Measurements from ENCODE around the gene OVCH2. TPM values are rescaled to one million over a fixed set of nuclear protein-coding genes. Genes with fewer than 3 reads are reported as not detected.

The OVCH2 gene
- polyA plus RNA-seq, 1 donor from 2014 or later = not detected

DNA sequence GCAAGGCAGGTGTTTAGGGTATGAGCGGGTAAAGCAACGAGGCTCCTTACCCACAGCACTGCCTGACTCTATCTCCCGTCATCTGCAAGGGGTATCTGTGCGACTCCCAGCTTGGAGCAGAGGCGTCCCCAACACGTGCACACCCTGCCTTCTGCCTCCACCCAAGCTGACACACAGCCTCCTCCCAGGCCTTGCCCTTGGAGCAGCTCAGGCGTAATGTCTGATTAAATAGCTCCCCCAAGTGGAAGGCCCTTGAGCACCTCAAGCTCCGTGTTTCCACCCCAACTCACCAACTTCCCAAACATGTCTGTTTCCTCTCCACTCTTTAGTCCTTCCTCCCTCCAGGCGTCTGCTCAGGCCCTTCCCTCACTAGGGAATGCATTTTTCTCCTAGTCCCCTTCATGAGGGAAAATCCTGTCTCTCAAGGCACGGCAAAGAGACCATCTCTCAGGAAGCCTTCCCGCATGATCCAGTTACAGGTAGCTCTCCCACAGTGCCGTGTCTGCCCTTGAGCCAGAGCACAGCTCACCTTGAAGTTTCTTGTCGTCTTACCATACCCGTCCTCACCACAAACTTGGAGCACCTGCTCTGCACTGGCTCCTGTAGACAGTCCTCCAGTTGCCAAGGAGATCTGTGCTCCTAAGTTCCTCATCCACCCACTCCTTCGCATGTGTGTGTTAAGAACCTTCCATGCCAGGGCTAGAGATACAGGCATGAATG lies 48.8 kb downstream of the OVCH2 start:
- no peaks in the 10 kb centered on the region for H4K20me1 ChIP-seq (ENCODE audit: insufficient read depth)
- no peaks in the 10 kb centered on the region for H3K36me3 ChIP-seq (ENCODE audit: insufficient read depth, low read length)
- no peaks in the 10 kb centered on the region for H3K79me2 ChIP-seq (replicated peaks; ENCODE audit: insufficient read depth, low read length)
- no peak overlapping the region for H3K4me3 ChIP-seq (ENCODE audit: low read length)
- no peaks in the 10 kb centered on the region for H3K27me3 ChIP-seq (ENCODE audit: insufficient read depth, low read depth, low read length)
- no peak overlapping the region for H3K4me2 ChIP-seq (ENCODE audit: low read length)
- H3K27ac ChIP-seq (ENCODE audit: low read length) = no peak overlapping the region
- no peak overlapping the region for H3K9ac ChIP-seq (ENCODE audit: low read length)
- no peaks in the 10 kb centered on the region for H3F3A ChIP-seq (ENCODE audit: insufficient read depth, low read length, poor library complexity, severe bottlenecking)
- no peaks in the 10 kb centered on the region for H3K9me3 ChIP-seq (ENCODE audit: low read length)
- TF ChIP-seq MXI1 (conservative IDR thresholded peaks at IDR 0.05; ENCODE audit: poor library complexity, severe bottlenecking) (no peak), EP300 (conservative IDR thresholded peaks at IDR 0.05; ENCODE audit: poor library complexity, severe bottlenecking) (no peak), EZH2 (IDR thresholded peaks at IDR 0.05; ENCODE audit: borderline replicate concordance, insufficient read depth, low read length, poor library complexity, severe bottlenecking) (no peak), SMC3 (conservative IDR thresholded peaks at IDR 0.05; ENCODE audit: poor library complexity) (no peak), POLR2AphosphoS5 (IDR thresholded peaks at IDR 0.05) (no peak), RAD21 (conservative IDR thresholded peaks at IDR 0.05) (no peak), TAF1 (IDR thresholded peaks at IDR 0.05; ENCODE audit: low read depth) (no peak)
- TF ChIP-seq, protein P1, sequence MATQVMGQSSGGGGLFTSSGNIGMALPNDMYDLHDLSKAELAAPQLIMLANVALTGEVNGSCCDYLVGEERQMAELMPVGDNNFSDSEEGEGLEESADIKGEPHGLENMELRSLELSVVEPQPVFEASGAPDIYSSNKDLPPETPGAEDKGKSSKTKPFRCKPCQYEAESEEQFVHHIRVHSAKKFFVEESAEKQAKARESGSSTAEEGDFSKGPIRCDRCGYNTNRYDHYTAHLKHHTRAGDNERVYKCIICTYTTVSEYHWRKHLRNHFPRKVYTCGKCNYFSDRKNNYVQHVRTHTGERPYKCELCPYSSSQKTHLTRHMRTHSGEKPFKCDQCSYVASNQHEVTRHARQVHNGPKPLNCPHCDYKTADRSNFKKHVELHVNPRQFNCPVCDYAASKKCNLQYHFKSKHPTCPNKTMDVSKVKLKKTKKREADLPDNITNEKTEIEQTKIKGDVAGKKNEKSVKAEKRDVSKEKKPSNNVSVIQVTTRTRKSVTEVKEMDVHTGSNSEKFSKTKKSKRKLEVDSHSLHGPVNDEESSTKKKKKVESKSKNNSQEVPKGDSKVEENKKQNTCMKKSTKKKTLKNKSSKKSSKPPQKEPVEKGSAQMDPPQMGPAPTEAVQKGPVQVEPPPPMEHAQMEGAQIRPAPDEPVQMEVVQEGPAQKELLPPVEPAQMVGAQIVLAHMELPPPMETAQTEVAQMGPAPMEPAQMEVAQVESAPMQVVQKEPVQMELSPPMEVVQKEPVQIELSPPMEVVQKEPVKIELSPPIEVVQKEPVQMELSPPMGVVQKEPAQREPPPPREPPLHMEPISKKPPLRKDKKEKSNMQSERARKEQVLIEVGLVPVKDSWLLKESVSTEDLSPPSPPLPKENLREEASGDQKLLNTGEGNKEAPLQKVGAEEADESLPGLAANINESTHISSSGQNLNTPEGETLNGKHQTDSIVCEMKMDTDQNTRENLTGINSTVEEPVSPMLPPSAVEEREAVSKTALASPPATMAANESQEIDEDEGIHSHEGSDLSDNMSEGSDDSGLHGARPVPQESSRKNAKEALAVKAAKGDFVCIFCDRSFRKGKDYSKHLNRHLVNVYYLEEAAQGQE (IDR thresholded peaks at IDR 0.05; ENCODE audit: borderline replicate concordance) = no peak
- no peak overlapping the region for H2AFZ ChIP-seq (ENCODE audit: low read depth, low read length)
- no peaks in the 10 kb centered on the region for H3K9me2 ChIP-seq (ENCODE audit: insufficient read depth, low read length)

DNA sequence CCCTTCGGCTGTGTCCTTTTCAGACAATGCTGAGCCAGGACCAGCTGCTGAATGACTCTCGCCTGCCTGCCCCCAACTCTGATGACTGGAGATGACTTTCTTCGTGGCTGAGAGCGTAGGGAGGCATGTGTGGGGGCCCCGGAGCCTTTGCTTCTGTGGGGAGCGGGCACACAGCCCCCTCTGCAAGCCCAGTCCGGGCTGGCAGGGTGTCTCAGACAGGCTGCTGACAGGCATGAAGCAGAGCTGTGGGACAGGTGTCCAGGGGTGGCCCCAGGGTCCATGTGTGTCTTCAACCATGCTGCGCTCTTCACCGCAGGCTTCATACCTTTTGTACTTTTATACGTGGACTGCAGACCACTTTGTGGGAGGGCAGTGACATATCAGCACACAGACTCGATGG lies 49.6 kb downstream of the OVCH2 start:
- no peak overlapping the region for H3K4me2 ChIP-seq (ENCODE audit: low read length)
- H3K9me3 ChIP-seq (ENCODE audit: low read length) = no peaks in the 10 kb centered on the region
- no peaks in the 10 kb centered on the region for H4K20me1 ChIP-seq (ENCODE audit: insufficient read depth)
- no peak overlapping the region for H3K9ac ChIP-seq (ENCODE audit: low read length)
- no peak overlapping the region for H2AFZ ChIP-seq (ENCODE audit: low read depth, low read length)
- TF ChIP-seq, protein P2, sequence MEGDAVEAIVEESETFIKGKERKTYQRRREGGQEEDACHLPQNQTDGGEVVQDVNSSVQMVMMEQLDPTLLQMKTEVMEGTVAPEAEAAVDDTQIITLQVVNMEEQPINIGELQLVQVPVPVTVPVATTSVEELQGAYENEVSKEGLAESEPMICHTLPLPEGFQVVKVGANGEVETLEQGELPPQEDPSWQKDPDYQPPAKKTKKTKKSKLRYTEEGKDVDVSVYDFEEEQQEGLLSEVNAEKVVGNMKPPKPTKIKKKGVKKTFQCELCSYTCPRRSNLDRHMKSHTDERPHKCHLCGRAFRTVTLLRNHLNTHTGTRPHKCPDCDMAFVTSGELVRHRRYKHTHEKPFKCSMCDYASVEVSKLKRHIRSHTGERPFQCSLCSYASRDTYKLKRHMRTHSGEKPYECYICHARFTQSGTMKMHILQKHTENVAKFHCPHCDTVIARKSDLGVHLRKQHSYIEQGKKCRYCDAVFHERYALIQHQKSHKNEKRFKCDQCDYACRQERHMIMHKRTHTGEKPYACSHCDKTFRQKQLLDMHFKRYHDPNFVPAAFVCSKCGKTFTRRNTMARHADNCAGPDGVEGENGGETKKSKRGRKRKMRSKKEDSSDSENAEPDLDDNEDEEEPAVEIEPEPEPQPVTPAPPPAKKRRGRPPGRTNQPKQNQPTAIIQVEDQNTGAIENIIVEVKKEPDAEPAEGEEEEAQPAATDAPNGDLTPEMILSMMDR (IDR thresholded peaks at IDR 0.05; ENCODE audit: poor library complexity, severe bottlenecking) = no peak
- TF ChIP-seq SMC3 (conservative IDR thresholded peaks at IDR 0.05; ENCODE audit: poor library complexity) = no peak
- TF ChIP-seq MXI1 (conservative IDR thresholded peaks at IDR 0.05; ENCODE audit: poor library complexity, severe bottlenecking) = no peak
- TF ChIP-seq EZH2 (IDR thresholded peaks at IDR 0.05; ENCODE audit: borderline replicate concordance, insufficient read depth, low read length, poor library complexity, severe bottlenecking) = no peak
- no peak for TF ChIP-seq TAF1 (IDR thresholded peaks at IDR 0.05; ENCODE audit: low read depth)
- H3K79me2 ChIP-seq (replicated peaks; ENCODE audit: insufficient read depth, low read length) = no peaks in the 10 kb centered on the region
- no peaks in the 10 kb centered on the region for H3K27me3 ChIP-seq (ENCODE audit: insufficient read depth, low read depth, low read length)
- H3K36me3 ChIP-seq (ENCODE audit: insufficient read depth, low read length) = no peaks in the 10 kb centered on the region
- no peaks in the 10 kb centered on the region for H3F3A ChIP-seq (ENCODE audit: insufficient read depth, low read length, poor library complexity, severe bottlenecking)
- no peak overlapping the region for H3K4me3 ChIP-seq (ENCODE audit: low read length)
- no peak overlapping the region for H3K27ac ChIP-seq (ENCODE audit: low read length)
- H3K9me2 ChIP-seq (ENCODE audit: insufficient read depth, low read length) = no peaks in the 10 kb centered on the region
